ENCODE data around the gene DEFB121.

DNA sequence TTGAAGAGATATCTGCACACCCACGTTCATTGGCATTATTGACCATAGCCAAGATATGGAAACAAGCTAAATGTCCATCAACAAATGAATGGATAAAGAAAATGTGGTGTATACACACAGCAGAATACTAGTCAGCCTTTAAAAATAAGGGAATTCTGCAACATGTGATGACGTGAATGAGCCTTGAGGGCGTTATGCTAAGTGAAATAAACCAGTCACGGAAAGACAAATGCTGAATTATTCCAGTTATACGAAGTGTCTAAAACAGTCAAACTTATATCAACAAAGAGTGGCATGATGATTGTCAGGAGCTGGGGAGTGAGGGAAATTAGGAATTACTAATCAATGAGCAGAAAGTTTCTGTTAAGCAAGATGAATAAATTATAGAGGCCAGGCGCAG lies 8.4 kb upstream of the DEFB121 start:
- TF ChIP-seq EZH2 (IDR thresholded peaks at IDR 0.05) (no peak), POLR2AphosphoS5 (IDR thresholded peaks at IDR 0.05; ENCODE audit: borderline replicate concordance, low read depth, low read length) (no peak)

All from SK-N-MC (cell line).